Prostate gland (tissue), 2 donors: ENCODE results near the gene NRN1L. TPM values are rescaled to one million over a fixed set of nuclear protein-coding genes. Genes with fewer than 3 reads are reported as not detected.

ENCODE experiments used
- DNase-seq: peaks from one replicate; pipeline ENCODE4 v3.0.0-alpha.2; 2019; ENCODE audit warnings: low spot score
- H3K27ac ChIP-seq, 2 donors: fragments of 200-600 bp; sonication (generic); 2 replicates each; pipeline ENCODE4 v1.5.1; 2017 to 2019
- H3K27me3 ChIP-seq: fragments of 200-600 bp; sonication (generic); replicated peaks from 2 replicates; pipeline ENCODE4 v1.5.1; 2019; ENCODE audit not compliant: insufficient read depth
- H3K36me3 ChIP-seq, 2 donors: fragments of 200-600 bp; sonication (generic); 1 replicate in 1 of 2; 2 replicates in 1 of 2; pipeline versions ENCODE4 v1.5.1 to v1.8.1; 2017 to 2019
- H3K4me1 ChIP-seq: fragments of 200-600 bp; sonication (generic); replicated peaks from 2 replicates; pipeline ENCODE4 v1.5.1; 2019
- H3K4me3 ChIP-seq, 2 donors: fragments of 200-600 bp; sonication (generic); 2 replicates each; pipeline ENCODE4 v1.5.1; 2017 to 2019
- H3K9me3 ChIP-seq: fragments of 200-600 bp; sonication (generic); 2 replicates; pipeline ENCODE4 v1.5.1; 2017
- CTCF ChIP-seq, 4 experiments: fragments of 200-600 bp in 2 of 4; fragments of 450-650 bp in 2 of 4; sonication (generic) in 2 of 4; IDR thresholded peaks; 1 replicate in 3 of 4; 2 replicates in 1 of 4; pipeline ENCODE4 v1.5.1; 2016 to 2019; ENCODE audit warnings: antibody characterized with exemption in 4 of 4, mild to moderate bottlenecking in 2 of 4, moderate library complexity in 2 of 4
- POLR2A ChIP-seq: fragments of 450-650 bp; IDR thresholded peaks from one replicate; pipeline ENCODE4 v1.6.1; 2016; ENCODE audit warnings: antibody characterized with exemption, mild to moderate bottlenecking
- POLR2AphosphoS5 ChIP-seq: sonication (generic); formaldehyde crosslinking; IDR thresholded peaks from one replicate; pipeline ENCODE4 v1.6.1; 2017; ENCODE audit warnings: antibody characterized with exemption
- WGBS: methylation state at CpG from one replicate; pipeline ENCODE4 v1.1.5; 2018; 5-methylcytosine and 5-hydroxymethylcytosine counted together
- intact Hi-C: fragments of 100-400 bp; cut with DNase I; formaldehyde crosslinking; loops from one replicate; pipeline ENCODE4 v1.14.2; 2022
- total RNA-seq, 2 donors: library from RNA; depleted of rRNA; stranded (reverse); fragments of >200 nt; gene quantifications; one replicate each; pipeline ENCODE4 v1.1.0, GENCODE V29; 2016

NRN1L gene
- total RNA-seq, 2 donors from 2014 or later: 4.0 to 4.4 TPM

- TF ChIP-seq CTCF (IDR thresholded peaks at IDR 0.05) (no peak), POLR2A (no peak), POLR2AphosphoS5 (no peak)
Measured at GRCh38 chr16:67919622-67920221, 35.0 kb downstream of the NRN1L start.

GRCh38 chr16:67922221-67922620, 37.5 kb downstream of the NRN1L start:
- intact Hi-C loops: no loop called here
- WGBS: 68% methylated on average over 5 of the region's 5 CpGs
- no peak for DNase-seq
- Histone ChIP-seq H3K27me3 (no peaks in the 10 kb centered on the region), H3K27ac (no peak overlapping the region), H3K4me3 (no peak overlapping the region), H3K9me3 (no peaks in the 10 kb centered on the region), H3K4me1 (peaks cover 12% of the 10 kb centered on the region), H3K36me3 (no peaks in the 10 kb centered on the region)
- TF ChIP-seq POLR2AphosphoS5 (no peak), CTCF (IDR thresholded peaks at IDR 0.05) (no peak), POLR2A (no peak)

More at GRCh38 chr16:67919622-67920221, 35.0 kb downstream of the NRN1L start:
- Histone ChIP-seq H3K27me3 (no peaks in the 10 kb centered on the region), H3K9me3 (no peaks in the 10 kb centered on the region), H3K4me1 (no peaks in the 10 kb centered on the region), H3K36me3 (no peaks in the 10 kb centered on the region), H3K4me3 (no peak overlapping the region), H3K27ac (no peak overlapping the region)
- intact Hi-C loops: no loop called here
- 72% methylated on average over 6 of the region's 6 CpGs for WGBS
- DNase-seq: no peak

GRCh38 chr16:67922740-67923139, 38.1 kb downstream of the NRN1L start:
- H3K27ac ChIP-seq: no peak overlapping the region
- no peaks in the 10 kb centered on the region for H3K27me3 ChIP-seq
- H3K36me3 ChIP-seq: no peaks in the 10 kb centered on the region
- DNase-seq: peak; percentile 70
- H3K4me1 ChIP-seq: peaks cover 12% of the 10 kb centered on the region
- no peaks in the 10 kb centered on the region for H3K9me3 ChIP-seq
- intact Hi-C loops: no loop called here
- no peak overlapping the region for H3K4me3 ChIP-seq
- TF ChIP-seq CTCF (IDR thresholded peaks at IDR 0.05) (peak in 1 of 4 experiments; percentile 14), POLR2A (no peak), POLR2AphosphoS5 (peak; percentile 63)
- WGBS: 36% methylated on average over 8 of the region's 8 CpGs

GRCh38 chr16:67923414-67924116, 38.9 kb downstream of the NRN1L start:
- TF ChIP-seq CTCF (IDR thresholded peaks at IDR 0.05) (no peak), POLR2A (no peak), POLR2AphosphoS5 (no peak)
- 51% methylated on average over 10 of the region's 10 CpGs for WGBS
- H3K27ac ChIP-seq: no peak overlapping the region
- no peak overlapping the region for H3K4me3 ChIP-seq
- H3K27me3 ChIP-seq: no peaks in the 10 kb centered on the region
- H3K36me3 ChIP-seq: no peaks in the 10 kb centered on the region
- intact Hi-C loops: no loop called here
- peak; percentile 44 for DNase-seq
- H3K9me3 ChIP-seq: no peaks in the 10 kb centered on the region
- H3K4me1 ChIP-seq: peaks cover 12% of the 10 kb centered on the region
